GM11168 (cell line): ENCODE measurements around the gene PDE4A.

Experiments
- in situ Hi-C: fragments of 300-500 bp; cut with MboI; formaldehyde crosslinking; loops from one replicate; pipeline ENCODE4 v1.12.0; 2022; ENCODE audit warnings: low sequenced_read_pairs; ENCODE audit not compliant: unreplicated experiment

The PDE4A gene

GRCh38 chr19:10502524-10503001 is 82.2 kb downstream of the PDE4A start:
- in situ Hi-C loops = no loop called here

DNA sequence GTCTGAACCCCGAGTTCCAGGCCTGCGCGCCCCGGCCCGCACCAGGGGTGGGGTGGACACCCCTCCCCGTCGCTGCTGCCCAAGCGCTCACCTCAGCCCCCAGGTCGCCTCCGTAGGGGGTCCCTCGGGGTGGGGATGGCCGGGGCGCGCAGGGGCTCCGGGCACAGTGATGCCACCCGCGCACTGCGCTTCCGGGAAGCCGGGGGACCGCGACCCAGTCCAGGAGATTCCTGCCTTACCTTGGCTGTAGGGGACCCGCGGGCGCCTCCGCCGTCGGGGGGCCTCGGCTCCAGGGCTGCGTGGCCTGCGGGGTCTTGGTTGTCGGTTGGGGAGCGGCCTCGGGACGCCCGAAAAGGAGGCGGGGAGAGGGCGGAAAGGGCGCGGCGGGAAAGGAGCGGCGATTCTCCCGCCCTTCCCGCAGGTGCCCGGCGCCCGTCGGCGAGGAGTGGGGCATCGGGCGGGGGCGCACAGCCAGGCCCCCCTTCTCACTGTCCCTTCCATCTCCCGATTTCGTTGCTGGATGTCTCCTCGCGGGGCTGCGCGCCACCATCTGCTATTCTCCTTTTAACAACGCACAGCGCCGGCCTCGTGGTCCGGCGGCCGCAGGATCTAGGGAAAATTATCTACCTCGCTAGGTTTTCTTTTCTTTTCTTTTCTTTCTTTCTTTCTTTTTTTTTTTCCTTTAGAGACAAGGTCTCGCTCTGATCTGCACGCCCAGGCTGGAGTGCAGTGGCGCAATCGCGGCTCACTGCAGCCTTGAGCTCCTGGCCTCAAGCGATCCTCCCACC is 82.9 kb downstream of the PDE4A start, which contains the start of gene KEAP1:
TSS of gene KEAP1 (minus strand) at position 355 of the 788 bp plus-strand sequence. CDS start 3,323 bp downstream, outside the sequence.
- in situ Hi-C loops = no loop called here

DNA sequence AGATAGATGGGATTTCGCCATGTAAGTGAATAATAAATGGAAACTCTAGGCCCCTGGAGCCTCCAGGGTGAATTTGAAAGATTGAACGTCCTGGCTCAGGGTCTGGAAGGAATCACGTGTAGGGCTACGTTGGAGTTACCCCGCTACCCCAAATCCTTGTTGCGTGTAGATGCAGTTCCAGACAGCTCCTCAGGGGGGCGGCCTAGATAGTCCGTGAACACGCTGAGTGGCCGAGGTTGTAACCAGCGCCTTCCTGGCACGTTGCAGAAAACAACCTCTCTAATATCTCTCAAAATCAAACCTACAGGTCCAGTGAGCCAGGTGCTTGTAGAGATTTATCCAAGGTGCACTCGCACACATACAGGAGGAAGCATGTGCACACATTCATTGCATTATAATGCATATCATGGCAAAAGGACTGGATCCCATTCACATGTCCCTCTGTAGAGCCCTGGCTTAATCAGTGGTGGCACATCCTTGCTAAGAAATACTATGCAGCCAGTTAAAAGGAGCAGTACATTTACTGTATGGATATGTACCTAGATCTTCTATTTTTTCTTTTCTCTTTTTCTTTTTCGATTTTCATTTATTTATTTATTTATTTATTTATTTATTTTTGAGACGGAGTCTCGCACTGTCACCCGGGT is 85.4 kb downstream of the PDE4A start:
- in situ Hi-C loops = no loop called here

- in situ Hi-C loops = no loop called here
Observed at GRCh38 chr19:10508036-10508435, 87.7 kb downstream of the PDE4A start.

GRCh38 chr19:10508707-10509106 is 88.4 kb downstream of the PDE4A start:
- in situ Hi-C loops = no loop called here

DNA sequence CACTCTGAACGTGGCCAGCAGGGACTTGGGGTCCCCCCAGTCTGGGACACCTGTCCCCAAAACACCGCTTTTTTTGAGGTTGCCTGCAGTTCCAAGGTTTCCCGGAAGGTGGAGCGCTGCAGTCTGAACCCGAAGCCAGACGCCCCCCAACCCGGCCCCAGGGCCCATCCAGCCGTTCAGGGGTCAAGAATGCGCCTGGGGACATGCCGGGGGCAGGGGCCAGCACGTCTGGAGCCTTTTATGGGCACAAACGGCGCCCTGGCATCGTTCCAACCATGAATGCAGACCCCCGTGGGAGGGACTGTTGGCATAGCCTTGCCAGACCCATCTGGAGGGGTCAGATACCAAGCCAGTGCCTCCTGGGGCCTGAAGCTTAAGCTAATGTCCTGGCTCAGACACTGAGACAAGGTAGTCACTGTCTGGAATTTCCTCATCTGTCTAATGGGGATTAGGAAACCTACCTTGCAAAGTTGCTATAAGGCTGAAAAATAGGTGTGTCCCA is 90.0 kb downstream of the PDE4A start:
- in situ Hi-C loops = no loop called here

- in situ Hi-C loops = no loop called here
Observed at GRCh38 chr19:10513223-10513622, 92.9 kb downstream of the PDE4A start.

DNA sequence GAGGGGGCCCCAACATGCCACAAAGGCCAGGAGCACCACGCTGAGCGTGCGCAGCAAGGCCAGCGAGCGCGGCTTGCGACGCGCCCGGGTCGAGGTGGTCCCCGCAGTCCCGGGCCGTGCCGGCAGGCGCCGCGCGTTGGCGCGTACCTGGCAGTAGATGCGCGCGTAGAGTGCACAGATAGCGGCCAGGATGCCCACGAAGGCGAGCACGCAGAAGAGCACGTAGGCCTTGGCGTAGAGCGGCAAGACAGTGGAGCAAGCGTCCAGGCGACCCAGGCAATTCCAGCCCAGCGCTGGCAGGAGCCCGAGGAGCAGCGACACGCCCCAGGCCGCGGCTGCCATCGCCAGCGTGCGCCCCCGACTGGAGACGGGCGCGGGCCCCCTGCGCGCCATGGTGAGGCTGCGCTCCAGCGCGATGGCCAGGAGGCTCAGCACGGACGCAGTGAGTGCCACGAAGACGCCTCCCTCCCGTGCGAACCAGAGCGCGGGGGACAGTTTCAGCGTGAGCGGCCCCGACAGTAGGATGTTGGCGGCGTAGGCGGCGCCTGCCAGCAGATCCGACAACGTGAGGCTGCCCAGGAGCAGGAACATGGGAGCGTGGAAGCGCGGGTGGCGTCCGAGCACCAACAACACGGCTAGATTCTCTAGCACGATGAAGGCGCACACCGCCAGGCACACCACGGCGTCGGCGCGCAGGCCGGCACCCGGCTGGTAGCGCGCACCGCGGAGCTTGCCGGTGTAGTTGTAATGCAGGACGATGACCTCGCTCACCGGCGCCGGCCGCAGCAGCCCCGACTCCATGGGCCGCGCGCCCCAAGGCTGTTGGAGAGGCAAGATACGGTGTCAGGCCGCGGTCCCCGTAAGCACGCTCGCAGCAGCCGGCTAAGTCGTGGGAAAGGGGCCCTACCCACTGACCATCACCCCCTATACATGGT is 94.1 kb downstream of the PDE4A start:
- in situ Hi-C loops = no loop called here

DNA sequence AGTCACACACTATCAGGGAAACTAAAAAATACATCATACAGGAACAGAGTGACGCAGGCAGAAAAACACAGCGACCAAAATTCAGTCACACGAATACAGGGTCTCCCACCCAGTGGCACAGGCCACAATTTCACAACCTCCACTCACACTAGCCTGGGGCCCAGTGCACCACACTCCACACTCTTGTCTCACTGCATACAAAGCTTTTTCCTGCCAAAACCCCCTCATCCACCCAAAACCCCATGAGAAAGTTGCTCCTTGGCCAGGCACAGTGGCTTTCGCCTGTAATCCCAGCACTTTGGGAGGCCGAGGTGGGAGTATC is 95.7 kb downstream of the PDE4A start:
- in situ Hi-C loops = no loop called here

DNA sequence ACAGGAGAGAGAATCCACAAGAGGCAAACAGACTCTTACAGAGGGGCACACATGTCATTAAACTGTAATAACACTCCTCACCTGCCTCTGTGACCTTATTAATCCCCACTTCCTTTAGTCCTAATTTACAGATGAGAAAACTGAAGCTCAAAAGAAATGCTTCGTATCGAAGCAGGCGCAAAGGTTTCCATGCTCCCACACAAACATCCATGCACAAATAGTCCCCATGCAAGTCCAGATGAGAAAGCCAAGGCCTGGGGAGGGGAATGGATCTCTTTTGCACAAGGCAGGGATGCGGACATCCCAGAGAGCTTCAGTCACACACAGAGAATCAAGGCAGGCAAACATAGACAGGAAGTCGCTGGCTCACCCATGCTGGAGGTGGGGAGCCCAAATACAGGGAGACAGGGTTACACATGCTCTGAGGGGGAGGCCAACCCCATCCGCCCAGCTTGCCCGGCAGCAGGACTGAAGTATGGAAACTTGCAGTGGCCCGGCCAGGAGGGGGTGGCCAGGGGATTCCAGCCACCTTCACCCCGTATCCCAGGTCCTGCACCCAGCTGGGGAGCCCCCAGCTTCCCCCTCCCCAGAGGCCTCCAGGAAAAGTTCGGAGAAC is 96.4 kb downstream of the PDE4A start:
- in situ Hi-C loops = no loop called here

- in situ Hi-C loops = no loop called here
Observed at GRCh38 chr19:10517361-10517759, 97.0 kb downstream of the PDE4A start, which contains the start of gene S1PR5. TSS of gene S1PR5 (minus strand) at chr19:10517447. CDS start at chr19:10515011, 2,436 bp downstream.

DNA sequence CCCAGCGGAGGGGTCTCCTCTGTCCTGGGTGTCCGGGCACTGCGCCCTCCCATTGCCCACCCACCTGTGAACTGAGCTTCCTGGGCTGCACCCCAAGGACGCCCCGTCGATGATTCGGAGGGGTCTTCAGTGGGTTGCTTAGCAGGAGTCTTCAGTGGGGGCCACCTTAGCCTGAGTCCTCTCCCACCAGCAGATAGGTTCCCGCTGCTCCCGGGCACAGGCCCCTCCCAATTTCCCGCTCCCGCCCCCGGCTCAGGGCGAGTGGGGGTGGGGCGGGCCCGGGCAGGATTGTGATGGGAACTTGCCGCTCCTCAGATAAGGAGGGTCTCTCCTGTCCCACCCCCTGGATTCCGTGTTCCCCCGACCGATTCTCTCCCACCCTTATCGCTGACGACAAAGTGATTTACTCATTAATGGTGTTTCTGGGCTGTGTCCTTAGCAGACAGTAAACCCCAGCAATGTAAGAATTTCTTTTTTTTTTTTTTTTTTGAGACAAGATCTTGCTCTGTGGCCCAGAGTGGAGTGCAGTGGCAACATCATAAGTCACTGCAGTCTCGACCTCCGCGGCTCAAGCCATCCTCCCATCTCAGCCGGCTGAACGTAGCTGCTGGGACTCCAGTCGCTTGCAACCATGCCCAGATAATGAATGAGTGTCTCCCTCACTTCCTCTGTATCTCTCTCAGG is 97.6 kb downstream of the PDE4A start:
- in situ Hi-C loops = no loop called here

GRCh38 chr19:10518444-10519361 is 98.4 kb downstream of the PDE4A start:
- in situ Hi-C loops = no loop called here
